DMS153 treated with DMSO at 0.1 percent for 48 hours (cell line): ENCODE data around the gene STARD10.

ENCODE experiments used
- DNase-seq: peaks from one replicate; lab custom pipeline; 2025; ENCODE audit not compliant: unreplicated experiment; lab: John Stamatoyannopoulos, UW

STARD10 gene

DNA sequence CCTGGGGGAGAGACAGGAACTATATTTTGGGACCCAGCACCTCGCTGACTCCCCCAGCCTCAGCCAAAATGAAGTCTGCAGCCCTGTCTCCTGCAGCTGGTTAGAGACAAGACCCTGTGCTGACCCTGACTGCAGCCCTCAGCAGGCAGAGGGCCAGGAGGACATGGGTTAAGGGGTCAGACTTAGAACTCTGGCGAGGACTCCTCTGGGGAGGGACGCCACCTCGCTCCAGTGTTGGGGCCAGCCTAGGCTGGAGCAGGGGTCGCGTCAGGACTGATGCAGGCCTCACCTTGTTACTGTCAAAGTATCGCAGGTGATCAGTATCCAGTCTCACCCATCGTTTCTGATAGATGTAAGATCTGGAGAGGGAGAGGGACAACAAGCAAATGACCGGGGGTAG lies 82.7 kb downstream of the STARD10 start:
- no peak for DNase-seq

- no peak for DNase-seq
Observed at GRCh38 chr11:72710278-72710677, 83.6 kb downstream of the STARD10 start.

DNA sequence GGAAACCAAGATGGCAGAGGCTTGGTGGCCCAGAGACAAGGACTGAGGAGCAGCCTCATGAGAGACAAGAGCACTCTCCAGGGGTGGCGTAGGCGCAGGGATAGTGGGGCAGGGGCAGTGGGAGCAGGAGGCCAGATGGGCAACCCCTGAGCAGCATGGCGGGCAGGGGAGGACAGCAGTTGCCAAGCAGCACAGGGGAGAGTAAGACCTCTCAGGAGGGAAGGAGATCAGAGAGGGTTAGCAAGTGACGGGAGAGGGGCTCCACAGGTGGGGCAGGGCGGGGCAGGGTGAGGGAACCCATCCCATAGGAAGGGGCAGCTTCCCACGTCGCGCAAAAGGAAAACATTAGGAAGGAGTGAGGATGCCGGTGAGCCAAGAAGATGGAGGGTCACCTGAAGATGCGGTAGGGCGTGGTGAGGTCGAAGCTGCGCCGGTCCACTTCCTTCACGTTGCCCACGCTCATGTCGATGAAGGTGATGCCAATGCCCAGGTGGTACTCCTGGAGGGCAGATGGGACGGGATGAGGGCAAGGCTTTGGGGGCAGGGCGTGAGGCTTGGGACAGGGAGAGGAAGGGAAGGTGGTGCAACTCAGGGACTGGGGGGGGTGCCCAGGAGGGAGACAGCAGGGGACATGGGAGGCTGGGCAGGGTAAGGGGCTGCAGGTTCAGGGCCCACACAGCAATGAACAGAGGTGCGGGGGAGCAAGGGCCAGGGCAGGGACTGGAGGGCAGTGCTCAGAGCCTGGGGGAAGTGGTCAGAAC lies 84.2 kb downstream of the STARD10 start:
- no peak for DNase-seq

DNA sequence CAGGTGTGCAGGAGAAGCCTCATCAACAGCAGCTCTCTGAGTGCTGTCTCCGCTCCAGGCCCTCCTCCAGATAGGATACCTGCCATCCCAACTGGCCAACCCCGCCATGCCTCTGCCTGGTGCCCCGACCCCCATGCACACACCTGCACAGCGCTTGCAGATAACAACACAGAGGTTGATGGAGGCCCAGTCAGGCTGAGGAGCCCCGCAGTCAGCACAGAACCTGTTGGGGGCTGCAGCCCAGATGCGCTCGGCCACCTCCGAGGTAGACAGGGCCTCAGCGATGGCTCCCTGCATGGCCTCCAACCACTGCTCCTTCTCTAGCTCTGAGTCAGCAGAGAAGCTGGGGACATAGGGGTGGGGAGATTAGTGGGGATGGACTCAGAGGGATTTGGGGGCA lies 86.8 kb downstream of the STARD10 start:
- no peak for DNase-seq

GRCh38 chr11:72706579-72706978 lies 87.3 kb downstream of the STARD10 start:
- no peak for DNase-seq

- DNase-seq, result no peak
Observed at GRCh38 chr11:72705442-72706365, 88.1 kb downstream of the STARD10 start.

GRCh38 chr11:72704783-72705265 lies 89.0 kb downstream of the STARD10 start:
- no peak for DNase-seq
